GM12878 (cell line): ENCODE measurements around the gene TIMM22. TPM values are rescaled to one million over a fixed set of nuclear protein-coding genes. Genes with fewer than 3 reads are reported as not detected.

Experiments
- ATAC-seq: fragments of 200-7000 bp; cut with Tn5 transposase; 3 replicates; pipeline ENCODE4 v1.9.1; 2020; ENCODE audit warnings: mild to moderate bottlenecking, moderate library complexity
- BruUV-seq: library from RNA; stranded (reverse); fragments of 400-500 nt; replicated peaks from 2 replicates; lab custom pipeline; 2021; lab: Mats Ljungman, UMichigan
- CTCF ChIA-PET: fragments of 300-600 bp; sonication (Branson Sonifier 250); formaldehyde crosslinking; extraction: SDS; loops from one replicate; lab custom pipeline; 2021; ENCODE audit warnings: inconsistent platforms; lab: Yijun Ruan, JAX
- POLR2A ChIA-PET: fragments of 350-600 bp; formaldehyde crosslinking; extraction: SDS; loops from one replicate; lab custom pipeline; 2021; ENCODE audit warnings: inconsistent platforms; lab: Charles Lee
- RAD21 ChIA-PET: fragments of 300-600 bp; sonication (Branson Sonifier 250); formaldehyde crosslinking; loops from one replicate; lab custom pipeline; 2023; ENCODE audit warnings: antibody characterized with exemption; ENCODE audit not compliant: unreplicated experiment; lab: Charles Lee
- SMC1A ChIA-PET: fragments of 300-600 bp; sonication (Branson Sonifier 250); formaldehyde crosslinking; loops from one replicate; lab custom pipeline; 2023; ENCODE audit not compliant: unreplicated experiment, uncharacterized antibody; lab: Charles Lee
- DNase-seq: peaks from one replicate; pipeline ENCODE4 v3.0.0-alpha.2; 2011; ENCODE audit warnings: low read depth, low spot score
- FAIRE-seq: peaks from 3 replicates; lab custom pipeline; 2011; peaks lifted over from hg19 to GRCh38; lab: Jason Lieb, UNC
- H2AFZ ChIP-seq: 2 replicates; pipeline ENCODE4 v1.6.0; 2011; ENCODE audit warnings: low read depth, low read length, control low read depth; ENCODE audit not compliant: control insufficient read depth
- H3K27ac ChIP-seq: 2 replicates; pipeline ENCODE4 v1.5.1; 2011; ENCODE audit warnings: control low read depth; ENCODE audit not compliant: control insufficient read depth, insufficient read depth
- H3K27me3 ChIP-seq, 2 experiments: replicated peaks in 1 of 2; 2 replicates each; pipeline versions ENCODE4 v1.6.0 to v1.6.1; 2011; ENCODE audit warnings: low read length in 1 of 2; ENCODE audit not compliant: control insufficient read depth in 2 of 2, insufficient read depth in 2 of 2
- H3K36me3 ChIP-seq, 2 experiments: 2 replicates each; pipeline ENCODE4 v1.5.1; 2011; ENCODE audit warnings: low read length in 1 of 2; ENCODE audit not compliant: control insufficient read depth in 2 of 2, insufficient read depth in 2 of 2
- H3K4me1 ChIP-seq: 2 replicates; pipeline ENCODE4 v1.6.1; 2011; ENCODE audit warnings: mild to moderate bottlenecking, low read length, moderate library complexity, mixed read lengths; ENCODE audit not compliant: control insufficient read depth, insufficient read depth
- H3K4me2 ChIP-seq: 2 replicates; pipeline ENCODE4 v1.6.0; 2011; ENCODE audit warnings: control low read depth; ENCODE audit not compliant: control insufficient read depth, insufficient read depth
- H3K4me3 ChIP-seq: fragments of 200-600 bp; sonication (generic); 2 replicates; pipeline ENCODE4 v1.5.1; 2016
- H3K79me2 ChIP-seq: 2 replicates; pipeline ENCODE4 v1.6.0; 2011; ENCODE audit warnings: low read length; ENCODE audit not compliant: control insufficient read depth, insufficient read depth
- H3K9ac ChIP-seq: 2 replicates; pipeline ENCODE4 v1.8.0; 2011; ENCODE audit warnings: low read length, control low read depth, mixed read lengths; ENCODE audit not compliant: control insufficient read depth, insufficient read depth
- H3K9me3 ChIP-seq: replicated peaks from 3 replicates; pipeline ENCODE4 v1.5.1; 2011; ENCODE audit warnings: mild to moderate bottlenecking, low read length; ENCODE audit not compliant: control insufficient read depth, insufficient read depth
- H4K20me1 ChIP-seq: 2 replicates; pipeline ENCODE4 v1.6.0; 2011; ENCODE audit not compliant: control insufficient read depth, insufficient read depth
- CREB1 ChIP-seq: IDR thresholded peaks from 2 replicates; pipeline ENCODE4 v1.6.1; 2012; ENCODE audit warnings: low read depth, mild to moderate bottlenecking, inconsistent platforms
- EP300 ChIP-seq, 2 experiments: fragments of 150-350 bp in 1 of 2; IDR thresholded peaks; 2 replicates each; pipeline ENCODE4 v1.6.1; 2011 to 2012; ENCODE audit warnings: low read depth in 2 of 2, low read length in 2 of 2, borderline replicate concordance in 1 of 2, improper control_type of control experiment in 1 of 2, inconsistent platforms in 1 of 2; ENCODE audit not compliant: control insufficient read depth in 1 of 2
- HCFC1 ChIP-seq: fragments of 150-350 bp; IDR thresholded peaks from 2 replicates; pipeline ENCODE4 v1.6.1; 2014; ENCODE audit warnings: low read length
- JUND ChIP-seq: IDR thresholded peaks from 2 replicates; pipeline ENCODE4 v1.6.1; 2012; ENCODE audit warnings: low read depth, mild to moderate bottlenecking, low read length, improper control_type of control experiment, moderate library complexity
- MEF2A ChIP-seq: IDR thresholded peaks from 2 replicates; pipeline ENCODE4 v1.6.1; 2011; ENCODE audit warnings: low read depth, mild to moderate bottlenecking, low read length, moderate library complexity; ENCODE audit not compliant: insufficient read depth
- PML ChIP-seq: IDR thresholded peaks from 2 replicates; pipeline ENCODE4 v1.6.1; 2012; ENCODE audit warnings: low read length, inconsistent platforms
- PRDM15 ChIP-seq: fragments of 450-650 bp; formaldehyde crosslinking; IDR thresholded peaks from 2 replicates; pipeline ENCODE4 v1.4.0; 2020; ENCODE audit warnings: mild to moderate bottlenecking, moderate library complexity
- USF1 ChIP-seq: IDR thresholded peaks from 2 replicates; pipeline ENCODE4 v1.6.1; 2011; ENCODE audit warnings: borderline replicate concordance, low read depth, mild to moderate bottlenecking, moderate library complexity, mixed read lengths, low read length; ENCODE audit not compliant: insufficient read depth; ENCODE audit errors: extremely low read length
- ZBTB33 ChIP-seq: fragments of 450-650 bp; IDR thresholded peaks from 2 replicates; pipeline ENCODE4 v1.6.1; 2017; ENCODE audit warnings: mild to moderate bottlenecking
- ZNF384 ChIP-seq: IDR thresholded peaks from 2 replicates; pipeline ENCODE4 v1.6.1; 2012; ENCODE audit warnings: low read depth, mild to moderate bottlenecking, low read length, improper control_type of control experiment, borderline replicate concordance
- WGBS: methylation state at CpG from one replicate; pipeline ENCODE4 v1.1.6; 2016; ENCODE audit warnings: low lambda C conversion rate; ENCODE audit not compliant: insufficient replicate concordance, insufficient coverage; ENCODE audit errors: missing lambda C conversion rate; 5-methylcytosine and 5-hydroxymethylcytosine counted together
- in situ Hi-C: fragments of 300-500 bp; cut with MboI; formaldehyde crosslinking; loops from 9 replicates; pipeline ENCODE4 v1.14.3; 2018; ENCODE audit warnings: mixed read lengths
- intact Hi-C: fragments of 100-400 bp; cut with micrococcal nuclease; formaldehyde crosslinking; loops from one replicate; pipeline ENCODE4 v1.14.2; 2022; ENCODE audit not compliant: unreplicated experiment
- polyA plus RNA-seq, 11 experiments: library from polyadenylated mRNA; depleted of rRNA in 4 of 11; unstranded in 6 of 11; stranded (reverse) in 5 of 11; fragments of >200 nt; fragmentation: Nextera tagmentation in 4 of 11; fragmentation: Illumina TruSeq in 1 of 11; extraction: Ambion mirVana in 4 of 11; extraction: Trizol in 1 of 11; gene quantifications; 1 replicate in 1 of 11; 2 replicates in 10 of 11; pipeline versions ENCODE4 v1.2.1 to v1.2.3, GENCODE V29; 2011 to 2016; ENCODE audit warnings: inconsistent platforms in 2 of 11, missing spikeins in 2 of 11, low read depth in 1 of 11
- total RNA-seq, 4 experiments: library from RNA; depleted of rRNA in 3 of 4; stranded (reverse); fragments of >200 nt in 3 of 4; fragmentation: Illumina TruSeq in 1 of 4; extraction: Trizol in 1 of 4; gene quantifications; 2 replicates each; pipeline versions ENCODE4 v1.2.1 to v1.2.3, GENCODE V29; 2013 to 2021

TIMM22 gene
- total and polyA plus RNA-seq, 10 of the 15 experiments (the other 5 are each of a cell fraction or from before 2014, with no cell fraction given) = 4.4 to 25.0 (median 10.6) TPM

- BruUV-seq = no TSS peak
- no peak for TF ChIP-seq USF1
- Histone ChIP-seq H3K9me3 (no peaks in the 10 kb centered on the region), H3K27me3 (no peaks in the 10 kb centered on the region), H4K20me1 (no peaks in the 10 kb centered on the region), H3K27ac (no peak overlapping the region), H3K4me3 (no peak overlapping the region), H2AFZ (no peak overlapping the region), H3K4me2 (no peak overlapping the region), H3K36me3 (peaks cover 22 to 47% of the 10 kb centered on the region in 2 experiments), H3K79me2 (no peaks in the 10 kb centered on the region), H3K4me1 (no peaks in the 10 kb centered on the region), H3K9ac (no peak overlapping the region)
- ChIA-PET POLR2A (no interaction called here), CTCF (interaction anchor here (1.2 kb wide), 1 partner anchor 25 kb away, joined by 3 read pairs; no protein-coding TSS in a partner anchor), RAD21 (no interaction called here), SMC1A (no interaction called here)
- WGBS = over 99% methylated on average over 22 of the region's 23 CpGs
- no peak for DNase-seq
- no peak for FAIRE-seq
- no peak for ATAC-seq
- in situ Hi-C loops = no loop called here
- intact Hi-C loops = no loop called here
These were observed 8.5 kb downstream of the TIMM22 start for GRCh38 chr17:1005361-1005946.

GRCh38 chr17:1006054-1006453 is 9.1 kb downstream of the TIMM22 start:
- H3K9me3 ChIP-seq = no peaks in the 10 kb centered on the region
- DNase-seq (no peak), FAIRE-seq (no peak), ATAC-seq (no peak)
- peaks cover 22 to 47% of the 10 kb centered on the region in 2 experiments for H3K36me3 ChIP-seq
- no peaks in the 10 kb centered on the region for H3K4me1 ChIP-seq
- no peak overlapping the region for H3K27ac ChIP-seq
- no peak overlapping the region for H3K4me2 ChIP-seq
- H4K20me1 ChIP-seq = no peaks in the 10 kb centered on the region
- no peak overlapping the region for H3K4me3 ChIP-seq
- no peaks in the 10 kb centered on the region for H3K79me2 ChIP-seq
- H3K9ac ChIP-seq = no peak overlapping the region
- POLR2A ChIA-PET = no interaction called here
- no peaks in the 10 kb centered on the region for H3K27me3 ChIP-seq
- RAD21 ChIA-PET = no interaction called here
- CTCF ChIA-PET = no interaction called here
- in situ Hi-C loops = no loop called here
- SMC1A ChIA-PET = no interaction called here
- BruUV-seq = no TSS peak
- intact Hi-C loops = no loop called here
- WGBS = 92% methylated on average over 16 of the region's 16 CpGs
- H2AFZ ChIP-seq = no peak overlapping the region
- TF ChIP-seq HCFC1 = no peak
- no peak for TF ChIP-seq MEF2A
- TF ChIP-seq PML = no peak
- TF ChIP-seq PRDM15 (CRISPR knock-in tag) = no peak
- no peak for TF ChIP-seq ZNF384
- no peak for TF ChIP-seq ZBTB33
- TF ChIP-seq EP300 (IDR thresholded peaks at IDR 0.05; ENCODE audit: borderline replicate concordance in 1 of 2, control insufficient read depth in 1 of 2, low read depth in 2 of 2, low read length in 2 of 2) = no peak
- no peak for TF ChIP-seq CREB1
- TF ChIP-seq JUND = no peak
